Transverse colon (tissue), 4 donors: ENCODE measurements around the gene ECSIT. TPM values are rescaled to one million over a fixed set of nuclear protein-coding genes. Genes with fewer than 3 reads are reported as not detected.
A peak's percentile ranks its signal among the peaks of the same experiment; 100 is the strongest.

Experiments used
- DNase-seq: peaks from one replicate; pipeline ENCODE4 v3.0.0-alpha.2; 2019
- H3K27ac ChIP-seq, 4 donors: fragments of 200-600 bp; sonication (generic); 2 replicates each; pipeline ENCODE4 v1.5.1; 2016 to 2018; ENCODE audit warnings: inconsistent platforms in 4 of 4
- H3K27me3 ChIP-seq: fragments of 200-600 bp; sonication (generic); 2 replicates; pipeline ENCODE4 v1.5.1; 2017; ENCODE audit warnings: inconsistent platforms
- H3K36me3 ChIP-seq, 4 donors: fragments of 200-600 bp; sonication (generic); 2 replicates each; pipeline ENCODE4 v1.5.1; 2017 to 2019; ENCODE audit warnings: inconsistent platforms in 4 of 4
- H3K4me1 ChIP-seq, 4 donors: fragments of 200-600 bp; sonication (generic); 2 replicates each; pipeline ENCODE4 v1.5.1; 2017 to 2020; ENCODE audit warnings: inconsistent platforms in 4 of 4
- H3K4me3 ChIP-seq, 4 donors: fragments of 200-600 bp; sonication (generic); 1 replicate in 1 of 4; 2 replicates in 3 of 4; pipeline versions ENCODE4 v1.5.1 to v1.6.1; 2017 to 2019; ENCODE audit warnings: inconsistent platforms in 4 of 4
- H3K9me3 ChIP-seq, 2 donors: fragments of 200-600 bp; sonication (generic); 2 replicates each; pipeline ENCODE4 v1.5.1; 2017 to 2019; ENCODE audit warnings: inconsistent platforms in 2 of 2
- CTCF ChIP-seq, 5 experiments: fragments of 200-600 bp in 3 of 5; fragments of 450-650 bp in 2 of 5; sonication (generic) in 3 of 5; IDR thresholded peaks; 1 replicate in 2 of 5; 2 replicates in 3 of 5; pipeline ENCODE4 v1.5.1; 2016 to 2017; ENCODE audit warnings: antibody characterized with exemption in 5 of 5, inconsistent platforms in 3 of 5, mild to moderate bottlenecking in 2 of 5, moderate library complexity in 1 of 5
- EP300 ChIP-seq: sonication (generic); formaldehyde crosslinking; IDR thresholded peaks from one replicate; pipeline ENCODE4 v1.6.1; 2017; ENCODE audit warnings: antibody characterized with exemption, low read depth
- POLR2A ChIP-seq: fragments of 450-650 bp; IDR thresholded peaks from one replicate; pipeline ENCODE4 v1.6.1; 2016; ENCODE audit warnings: antibody characterized with exemption, mild to moderate bottlenecking, moderate library complexity
- POLR2AphosphoS5 ChIP-seq, 3 donors: sonication (generic); formaldehyde crosslinking; IDR thresholded peaks; one replicate each; pipeline ENCODE4 v1.6.1; 2016; ENCODE audit warnings: antibody characterized with exemption in 3 of 3
- WGBS, 2 donors: methylation state at CpG; one replicate each; pipeline ENCODE4 v1.1.5; 2018; ENCODE audit warnings: low coverage in 1 of 2; 5-methylcytosine and 5-hydroxymethylcytosine counted together
- in situ Hi-C, 4 donors: fragments of 200-750 bp; cut with MboI; loops; one replicate each; pipeline versions ENCODE4 v1.15.0 to v1.15.1; 2017; ENCODE audit warnings: low sequenced_read_pairs in 3 of 4, low pct_ligation_motif_present in 1 of 4, low pct_unique_long_range_greater_than_20kb in 1 of 4
- intact Hi-C: fragments of 100-400 bp; cut with DNase I; formaldehyde crosslinking; loops from one replicate; pipeline ENCODE4 v1.15.1; 2023; ENCODE audit warnings: low total_unique reads
- total RNA-seq, 4 donors: library from RNA; depleted of rRNA; stranded (reverse); fragments of >200 nt; gene quantifications; one replicate each; pipeline ENCODE4 v1.1.0, GENCODE V29; 2016

The ECSIT gene
- total RNA-seq, 4 donors from 2014 or later, result 20.9 to 63.4 (median 39.1) TPM

- Histone ChIP-seq H3K27ac (no peak overlapping the region), H3K9me3 (no peaks in the 10 kb centered on the region), H3K4me1 (no peaks in the 10 kb centered on the region), H3K36me3 (no peaks in the 10 kb centered on the region), H3K27me3 (no peaks in the 10 kb centered on the region), H3K4me3 (no peak overlapping the region)
- DNase-seq, result no peak
- TF ChIP-seq CTCF (IDR thresholded peaks at IDR 0.05), result no peak
- no peak for TF ChIP-seq EP300
- no peak for TF ChIP-seq POLR2AphosphoS5 (IDR thresholded peaks at IDR 0.05)
- 86 to 89% methylated on average over 3 to 6 of the region's 6 CpGs for WGBS, 2 donors
- in situ Hi-C loops, result loop anchor here in 2 of 4 donors (25.0 kb wide), 2 partner anchors 112 to 212 kb away; partner anchors contain the start of genes EPOR (in 1 of the 2) and TSPAN16 (in 1 of the 2)
- intact Hi-C loops, result no loop called here
Observed at GRCh38 chr19:11499220-11499726, 29.7 kb downstream of the ECSIT start.

GRCh38 chr19:11496391-11497163 is 32.4 kb downstream of the ECSIT start:
- 66% methylated on average over 17 of the region's 17 CpGs; no CpG with 5 or more reads in 1 of the 2 donors for WGBS, 2 donors
- H3K36me3 ChIP-seq, result no peaks in the 10 kb centered on the region
- no peaks in the 10 kb centered on the region for H3K27me3 ChIP-seq
- intact Hi-C loops (no loop called here), in situ Hi-C loops (loop anchor here in 2 of 4 donors (25.0 kb wide), 2 partner anchors 109 to 209 kb away; partner anchors contain the start of genes EPOR (in 1 of the 2) and TSPAN16 (in 1 of the 2))
- peak; percentile 76 for DNase-seq
- no peak overlapping the region for H3K27ac ChIP-seq
- H3K4me3 ChIP-seq, result no peak overlapping the region
- H3K4me1 ChIP-seq, result no peaks in the 10 kb centered on the region
- no peaks in the 10 kb centered on the region for H3K9me3 ChIP-seq
- TF ChIP-seq POLR2AphosphoS5 (IDR thresholded peaks at IDR 0.05), result no peak
- TF ChIP-seq CTCF (IDR thresholded peaks at IDR 0.05), result peak; percentile 62 to 72 (median 65)
- TF ChIP-seq EP300, result no peak
- no peak for TF ChIP-seq POLR2A

GRCh38 chr19:11495885-11496284 is 33.0 kb downstream of the ECSIT start:
- DNase-seq, result no peak
- Histone ChIP-seq H3K27me3 (no peaks in the 10 kb centered on the region), H3K9me3 (no peaks in the 10 kb centered on the region), H3K4me1 (peaks cover 0 to 4% (median under 1%) of the 10 kb centered on the region in 4 donors), H3K4me3 (no peak overlapping the region), H3K36me3 (no peaks in the 10 kb centered on the region), H3K27ac (no peak overlapping the region)
- WGBS, 2 donors, result 95% methylated on average over 20 of the region's 22 CpGs; no CpG with 5 or more reads in 1 of the 2 donors
- in situ Hi-C loops, result loop anchor here in 2 of 4 donors (25.0 kb wide), 2 partner anchors 109 to 209 kb away; partner anchors contain the start of genes EPOR (in 1 of the 2) and TSPAN16 (in 1 of the 2)
- no peak for TF ChIP-seq EP300
- no peak for TF ChIP-seq POLR2A
- intact Hi-C loops, result no loop called here

- Histone ChIP-seq H3K4me3 (no peak overlapping the region), H3K4me1 (peaks cover 0 to 5% (median 2%) of the 10 kb centered on the region in 4 donors), H3K27me3 (no peaks in the 10 kb centered on the region), H3K27ac (no peak overlapping the region), H3K9me3 (no peaks in the 10 kb centered on the region), H3K36me3 (no peaks in the 10 kb centered on the region)
- intact Hi-C loops, result no loop called here
- WGBS, 2 donors, result 88% methylated on average over 10 of the region's 10 CpGs; no CpG with 5 or more reads in 1 of the 2 donors
- no peak for TF ChIP-seq POLR2A
- no peak for TF ChIP-seq EP300
- no peak for TF ChIP-seq CTCF (IDR thresholded peaks at IDR 0.05)
- TF ChIP-seq POLR2AphosphoS5 (IDR thresholded peaks at IDR 0.05), result no peak
- DNase-seq, result no peak
- in situ Hi-C loops, result loop anchor here in 2 of 4 donors (25.0 kb wide), 2 partner anchors 108 to 208 kb away; partner anchors contain the start of genes EPOR (in 1 of the 2) and TSPAN16 (in 1 of the 2)
Observed at GRCh38 chr19:11495481-11495880, 33.5 kb downstream of the ECSIT start.
